ENCODE data around the gene RASSF1.

The RASSF1 gene

DNA sequence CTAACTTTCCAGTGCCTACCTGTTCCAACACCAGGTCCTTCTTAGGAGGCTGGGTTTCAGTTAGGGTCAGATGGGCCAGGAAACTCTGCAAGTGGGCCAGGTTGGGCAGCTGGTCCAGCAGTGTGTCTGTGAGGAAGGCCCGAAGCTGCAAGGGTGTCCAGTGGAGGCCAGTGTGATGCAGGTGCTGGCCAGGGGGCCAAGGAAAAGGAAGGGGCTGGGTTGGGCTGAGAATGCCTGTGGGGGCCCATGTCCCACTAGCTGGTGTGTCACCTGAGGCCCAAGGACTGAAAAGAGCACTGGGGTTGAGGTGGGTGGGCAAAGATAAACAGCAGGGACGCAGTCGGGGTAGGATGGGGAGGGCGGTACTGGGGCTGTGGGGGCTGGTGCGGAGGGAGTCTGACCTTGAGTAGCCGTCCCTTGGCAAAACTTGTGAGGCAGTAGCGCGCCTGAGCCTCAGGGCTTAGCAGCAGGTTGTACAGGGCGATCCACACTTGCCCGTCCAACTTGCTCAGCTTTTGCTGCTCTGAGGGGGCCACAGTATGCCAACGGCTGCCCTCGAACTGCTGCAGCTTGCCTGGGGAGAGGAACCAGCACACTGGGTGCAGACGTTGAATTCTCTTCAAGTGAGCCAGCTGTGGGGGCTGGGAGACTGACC, 1.5 kb upstream of the RASSF1 start:
- H3K27ac Mint-ChIP-seq, result no peak overlapping the region
- H3K4me3 Mint-ChIP-seq, result no peak overlapping the region
- peaks cover 40% of the 10 kb centered on the region for H3K4me1 Mint-ChIP-seq
- peaks cover 18% of the 10 kb centered on the region for H3K36me3 Mint-ChIP-seq (ENCODE audit: low read depth)
- no peak for ATAC-seq
- no peaks in the 10 kb centered on the region for H3K9me3 Mint-ChIP-seq
- no peaks in the 10 kb centered on the region for H3K27me3 Mint-ChIP-seq
- no peak for DNase-seq

DNA sequence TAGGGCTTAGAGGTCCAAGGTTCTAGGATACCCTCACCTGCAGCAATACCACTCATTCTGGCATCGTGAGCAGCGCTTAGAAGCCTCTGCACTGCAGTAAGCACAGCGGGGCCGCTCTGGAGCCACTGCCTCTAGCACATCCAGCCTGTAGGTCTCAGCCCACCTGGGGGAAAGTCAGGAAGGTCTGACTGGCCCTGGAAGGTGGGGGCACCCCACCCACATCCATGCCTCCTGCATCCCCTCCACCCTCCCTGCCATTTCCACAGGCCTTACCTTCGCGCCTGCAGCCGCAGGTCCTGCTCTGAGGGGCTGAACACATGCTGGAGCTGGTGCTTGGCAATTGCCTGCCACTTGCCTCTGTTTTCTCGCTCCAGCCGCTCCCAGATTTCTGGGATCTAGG, 901 bp upstream of the RASSF1 start:
- H3K4me3 Mint-ChIP-seq, result peak overlapping the region; percentile 98
- DNase-seq (no peak), ATAC-seq (no peak)
- no peaks in the 10 kb centered on the region for H3K27me3 Mint-ChIP-seq
- peaks cover 20% of the 10 kb centered on the region for H3K36me3 Mint-ChIP-seq (ENCODE audit: low read depth)
- peaks cover 40% of the 10 kb centered on the region for H3K4me1 Mint-ChIP-seq
- no peaks in the 10 kb centered on the region for H3K9me3 Mint-ChIP-seq
- no peak overlapping the region for H3K27ac Mint-ChIP-seq

DNA sequence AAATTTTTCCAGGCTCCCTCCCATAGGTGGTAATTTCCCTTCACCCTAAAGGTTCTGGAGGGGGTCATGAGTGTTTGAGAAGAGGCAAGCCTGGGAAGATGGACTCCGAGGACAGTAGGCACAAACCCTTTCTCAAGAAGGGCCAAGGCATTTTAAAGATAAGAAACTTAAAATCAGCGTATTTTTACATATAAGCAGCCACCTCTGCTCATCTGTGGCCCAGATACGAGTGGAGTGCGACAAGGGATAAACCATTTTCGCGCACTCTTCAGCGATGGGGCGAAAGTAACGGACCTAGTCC, 539 bp downstream of the RASSF1 start:
- Mint-ChIP-seq H3K36me3 (ENCODE audit: low read depth) (peaks cover 35% of the 10 kb centered on the region), H3K4me1 (peaks cover 47% of the 10 kb centered on the region), H3K4me3 (peak overlapping the region; percentile 98), H3K9me3 (no peaks in the 10 kb centered on the region), H3K27ac (peak overlapping the region; percentile 98), H3K27me3 (no peaks in the 10 kb centered on the region)
- DNase-seq (no peak), ATAC-seq (no peak)

DNA sequence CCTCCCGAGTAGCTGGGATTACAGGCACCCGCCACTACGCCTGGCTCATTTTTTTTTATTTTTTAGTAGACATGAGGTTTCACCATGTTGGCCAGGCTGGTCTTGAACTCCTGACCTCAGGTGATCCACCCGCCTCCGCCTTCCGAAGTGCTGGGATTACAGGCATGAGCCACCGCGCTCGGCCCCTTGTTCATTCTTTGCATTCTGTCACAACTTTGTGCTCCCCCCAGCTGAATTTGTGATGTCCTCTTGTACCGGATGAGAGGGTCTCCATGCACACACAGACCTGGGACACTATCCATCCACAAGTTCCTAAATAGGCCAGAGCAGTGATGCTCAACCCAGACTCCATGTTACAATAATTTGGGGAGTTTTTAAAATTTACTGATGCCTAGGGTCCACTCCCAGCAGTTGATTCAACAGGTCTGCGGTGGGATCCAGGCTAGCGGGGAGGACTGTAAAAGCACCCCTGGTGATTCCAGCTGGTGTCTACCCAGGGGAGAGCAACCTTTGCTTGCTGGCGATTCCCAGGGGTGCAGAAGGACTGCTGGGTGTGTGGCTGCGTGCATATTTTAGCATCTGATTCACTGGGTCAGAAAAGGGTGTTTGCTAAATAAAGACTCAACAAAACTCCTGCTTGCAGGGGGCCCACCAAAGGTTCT, 1.0 kb downstream of the RASSF1 start:
- Mint-ChIP-seq H3K9me3 (no peaks in the 10 kb centered on the region), H3K27ac (peak overlapping the region; percentile 98), H3K27me3 (no peaks in the 10 kb centered on the region), H3K4me3 (peak overlapping the region; percentile 98), H3K36me3 (ENCODE audit: low read depth) (peaks cover 37% of the 10 kb centered on the region), H3K4me1 (peaks cover 52% of the 10 kb centered on the region)
- no peak for DNase-seq
- no peak for ATAC-seq

DNA sequence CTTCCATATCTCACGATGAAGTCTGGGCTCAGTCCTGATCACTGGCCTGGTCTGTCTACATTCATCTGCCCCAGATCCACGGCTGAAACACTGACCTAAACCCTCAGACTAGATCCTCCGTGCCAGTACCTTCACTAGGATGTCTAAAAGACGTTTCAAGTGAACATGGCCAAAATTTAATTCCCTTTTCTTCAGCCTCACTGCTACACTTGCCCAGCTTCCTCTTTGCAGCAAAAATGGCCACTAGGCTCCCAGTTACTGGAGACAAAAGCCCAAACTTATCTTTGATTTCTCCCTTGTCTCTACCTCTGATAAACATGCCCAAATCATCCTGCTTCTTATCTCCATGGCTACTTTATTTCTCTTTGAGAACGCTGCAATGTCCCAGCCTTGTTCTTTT, 1.7 kb downstream of the RASSF1 start:
- peak overlapping the region; percentile 98 for H3K4me3 Mint-ChIP-seq
- H3K27ac Mint-ChIP-seq, result peak overlapping the region; percentile 98
- ATAC-seq (no peak), DNase-seq (no peak)
- H3K27me3 Mint-ChIP-seq, result no peaks in the 10 kb centered on the region
- no peaks in the 10 kb centered on the region for H3K9me3 Mint-ChIP-seq
- H3K36me3 Mint-ChIP-seq (ENCODE audit: low read depth), result peaks cover 44% of the 10 kb centered on the region
- peaks cover 58% of the 10 kb centered on the region for H3K4me1 Mint-ChIP-seq

DNA sequence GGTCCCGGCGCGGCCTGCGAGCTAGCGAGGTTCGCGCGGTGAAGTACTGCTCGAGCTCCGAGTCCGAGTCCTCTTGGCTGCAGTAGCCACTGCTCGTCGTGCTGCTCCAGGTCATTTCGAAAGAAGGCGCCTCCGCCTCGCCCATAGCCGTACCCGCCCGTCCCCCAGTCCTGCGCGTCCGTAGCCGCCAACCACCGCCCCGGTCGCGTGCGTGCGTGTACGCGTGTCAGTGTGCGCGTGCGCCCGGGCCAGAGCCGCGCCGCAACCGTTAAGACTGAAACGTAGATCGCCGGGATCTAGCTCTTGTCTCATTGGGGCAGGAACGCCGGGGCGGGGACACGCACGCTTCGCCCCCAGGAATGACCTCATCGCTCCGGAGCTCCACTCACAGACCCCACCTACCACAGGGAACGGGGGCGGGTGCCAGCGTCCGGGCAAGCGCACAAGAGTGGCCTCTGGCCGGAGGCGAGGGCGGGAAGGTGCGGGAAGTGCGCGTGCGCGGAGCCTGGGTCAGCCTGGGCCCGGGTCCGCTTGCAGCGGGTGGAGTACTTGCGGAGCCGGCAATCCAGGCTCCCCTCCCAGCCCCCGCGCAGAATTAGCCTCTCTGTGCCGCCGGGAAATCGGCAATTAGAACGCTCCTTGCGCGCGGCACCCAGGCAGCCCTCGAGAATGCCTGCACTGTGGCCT, 3.3 kb downstream of the RASSF1 start:
- Mint-ChIP-seq H3K4me1 (peaks cover 64% of the 10 kb centered on the region), H3K9me3 (no peaks in the 10 kb centered on the region), H3K27me3 (no peaks in the 10 kb centered on the region), H3K36me3 (ENCODE audit: low read depth) (peaks cover 54% of the 10 kb centered on the region), H3K4me3 (peak overlapping the region; percentile 98), H3K27ac (peak overlapping the region; percentile 98)
- peak; percentile 70 for ATAC-seq
- peak; percentile 98 for DNase-seq

DNA sequence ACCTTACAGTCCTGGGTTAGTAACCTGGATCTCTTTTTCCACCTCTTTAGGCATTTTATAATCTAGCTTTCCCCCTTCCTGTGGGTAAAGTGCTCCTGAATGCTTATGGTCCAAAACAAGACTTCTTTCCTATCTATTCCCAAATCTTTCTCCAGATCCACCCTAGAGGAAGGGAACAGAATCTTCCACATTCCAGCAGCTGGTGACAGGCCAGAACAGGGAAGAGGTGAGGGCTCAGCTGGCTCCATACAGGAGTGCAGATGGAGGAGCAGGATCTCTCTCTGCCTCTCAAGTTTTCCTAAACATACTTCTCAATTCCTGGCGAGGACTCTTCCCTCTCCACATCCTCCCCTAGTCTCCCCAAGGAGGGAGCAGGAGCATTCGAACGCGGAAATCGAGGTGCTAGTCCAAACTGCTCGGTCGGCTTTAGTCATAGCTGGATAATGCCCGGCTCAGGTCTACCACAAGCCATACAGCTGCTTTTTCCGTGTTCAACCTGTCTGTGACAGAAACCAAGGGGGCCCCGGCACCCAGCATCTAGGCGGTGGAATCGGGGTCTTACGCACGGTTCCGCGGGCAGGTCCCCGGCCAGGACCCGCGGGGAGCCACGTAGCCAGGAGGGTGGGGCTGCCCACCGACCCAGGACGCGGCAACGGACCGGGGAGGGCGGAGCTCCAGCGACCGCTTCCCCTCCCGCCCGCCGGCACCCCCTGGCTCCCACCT, 4.0 kb downstream of the RASSF1 start:
- DNase-seq (no peak), ATAC-seq (peak; percentile 21)
- peaks cover 56% of the 10 kb centered on the region for H3K36me3 Mint-ChIP-seq (ENCODE audit: low read depth)
- no peaks in the 10 kb centered on the region for H3K9me3 Mint-ChIP-seq
- H3K27ac Mint-ChIP-seq, result peak overlapping the region; percentile 98
- H3K4me1 Mint-ChIP-seq, result peaks cover 60% of the 10 kb centered on the region
- no peaks in the 10 kb centered on the region for H3K27me3 Mint-ChIP-seq
- H3K4me3 Mint-ChIP-seq, result peak overlapping the region; percentile 98

DNA sequence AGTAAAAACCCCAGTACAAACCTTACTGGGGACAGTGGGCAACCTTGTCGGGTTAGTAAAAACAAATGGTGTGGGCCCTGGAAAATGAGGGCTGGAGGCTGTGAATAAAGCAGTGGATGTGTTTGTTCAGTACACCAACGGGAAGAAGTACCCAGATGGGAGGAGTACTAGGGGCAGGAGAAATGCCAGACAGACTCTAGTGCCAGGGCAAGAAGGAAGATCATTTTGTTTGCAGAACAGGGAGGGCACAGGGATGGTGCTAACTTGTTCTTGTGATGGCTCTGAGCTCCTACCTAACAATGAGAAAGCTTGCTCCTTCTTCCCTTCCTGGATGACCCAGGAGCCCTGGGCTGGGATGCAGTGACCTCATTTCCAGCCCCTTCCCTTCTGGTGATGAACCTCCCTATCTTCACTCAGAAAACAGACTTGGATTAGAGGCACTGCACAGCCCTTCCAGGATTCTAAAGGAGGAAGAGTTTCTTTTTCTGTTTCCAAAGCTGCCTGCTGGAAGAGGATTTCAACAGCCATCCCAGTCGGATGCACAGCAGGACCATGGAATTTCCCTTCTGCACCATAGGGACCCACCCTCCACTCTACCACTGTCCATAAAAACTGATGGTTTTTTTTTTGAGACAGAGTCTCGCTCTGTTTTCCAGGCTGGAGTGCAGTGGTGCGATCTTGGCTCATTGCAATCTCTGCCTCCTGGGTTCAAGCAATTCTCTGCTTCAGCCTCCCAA, 6.1 kb downstream of the RASSF1 start:
- H3K36me3 Mint-ChIP-seq (ENCODE audit: low read depth), result peaks cover 66% of the 10 kb centered on the region

DNA sequence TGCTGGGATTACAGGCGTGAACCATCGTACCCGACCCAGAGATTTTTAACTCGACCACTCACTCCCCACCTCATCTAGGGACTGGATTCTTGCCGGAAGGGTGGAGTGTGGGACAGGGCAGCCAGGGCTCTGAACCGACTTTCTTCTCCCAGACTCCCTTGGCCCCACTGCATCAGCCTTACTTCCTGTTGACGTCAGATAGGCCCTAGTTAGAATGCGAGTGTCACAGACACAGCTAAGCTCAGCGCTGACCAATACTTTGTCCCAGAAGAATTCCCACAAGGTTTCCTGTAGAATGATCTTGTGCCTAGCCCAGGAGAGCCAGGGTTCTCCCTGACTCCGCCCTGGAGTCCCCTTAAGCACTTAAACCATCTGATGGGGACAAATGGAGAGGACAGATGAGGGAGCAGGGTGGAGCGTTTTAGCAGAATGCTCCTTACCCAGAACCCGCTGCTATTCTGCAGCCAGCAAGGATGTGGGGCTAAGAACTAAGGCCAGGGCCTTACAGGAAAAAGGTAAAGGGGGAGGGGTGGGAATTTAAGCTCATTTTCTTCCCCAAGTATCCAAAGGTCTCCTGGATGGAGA, 6.8 kb downstream of the RASSF1 start:
- Mint-ChIP-seq H3K27me3 (no peaks in the 10 kb centered on the region), H3K36me3 (ENCODE audit: low read depth) (peaks cover 61% of the 10 kb centered on the region), H3K9me3 (no peaks in the 10 kb centered on the region), H3K4me3 (peak overlapping the region; percentile 60), H3K4me1 (peaks cover 41% of the 10 kb centered on the region), H3K27ac (peak overlapping the region; percentile 98)
- DNase-seq (no peak), ATAC-seq (no peak)

More for the DNA sequence above, 6.1 kb downstream of the RASSF1 start:
- Mint-ChIP-seq H3K27me3 (no peaks in the 10 kb centered on the region), H3K4me3 (peak overlapping the region; percentile 60), H3K9me3 (no peaks in the 10 kb centered on the region), H3K4me1 (peaks cover 47% of the 10 kb centered on the region), H3K27ac (peak overlapping the region; percentile 98)
- no peak for ATAC-seq
- no peak for DNase-seq

DNA sequence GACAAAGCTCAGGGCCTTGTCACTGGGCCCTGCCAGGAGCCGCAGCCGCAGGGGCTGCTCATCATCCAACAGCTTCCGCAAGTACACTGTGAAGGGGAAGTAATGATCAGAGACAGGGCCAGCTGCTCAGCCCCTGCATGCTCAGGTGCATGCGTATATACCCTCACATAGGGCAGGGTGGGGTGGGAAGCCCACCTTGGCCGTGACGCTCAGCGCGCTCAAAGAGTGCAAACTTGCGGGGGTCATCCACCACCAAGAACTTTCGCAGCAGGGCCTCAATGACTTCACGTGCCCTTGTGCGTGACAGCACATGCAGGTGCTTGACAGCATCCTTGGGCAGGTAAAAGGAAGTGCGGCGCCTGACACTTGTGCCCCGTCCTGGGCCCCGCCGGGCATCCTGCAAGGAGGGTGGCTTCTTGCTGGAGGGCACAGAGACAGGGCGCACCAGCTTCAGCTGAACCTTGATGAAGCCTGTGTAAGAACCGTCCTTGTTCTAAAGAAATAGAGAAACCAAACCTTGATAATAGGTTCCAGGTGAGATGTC, 9.2 kb downstream of the RASSF1 start:
- ATAC-seq (no peak), DNase-seq (no peak)
- Mint-ChIP-seq H3K27me3 (no peaks in the 10 kb centered on the region), H3K36me3 (ENCODE audit: low read depth) (peaks cover 50% of the 10 kb centered on the region), H3K27ac (no peak overlapping the region), H3K9me3 (no peaks in the 10 kb centered on the region), H3K4me1 (peaks cover 46% of the 10 kb centered on the region), H3K4me3 (no peak overlapping the region)

DNA sequence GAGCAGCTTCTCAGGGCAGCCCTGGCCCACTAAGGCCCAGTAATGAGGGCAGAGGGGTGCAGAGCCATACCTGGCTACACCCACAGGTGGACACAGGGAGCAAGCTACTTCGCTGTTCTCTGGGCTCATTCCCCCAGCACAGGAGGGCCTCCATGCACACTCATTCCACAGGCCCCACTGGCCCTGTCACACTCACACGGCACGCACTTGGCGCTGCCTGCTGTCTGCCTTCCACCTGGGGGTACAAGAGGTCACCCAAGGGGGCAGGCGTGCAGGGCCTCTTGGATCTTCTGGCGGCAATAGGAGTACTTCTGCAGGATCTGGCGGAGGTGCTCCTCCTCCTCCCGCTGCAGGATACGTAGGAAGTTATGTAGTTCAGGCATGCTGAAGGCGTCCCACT, 10.3 kb downstream of the RASSF1 start:
- H3K27ac Mint-ChIP-seq, result no peak overlapping the region
- no peaks in the 10 kb centered on the region for H3K9me3 Mint-ChIP-seq
- peaks cover 38% of the 10 kb centered on the region for H3K36me3 Mint-ChIP-seq (ENCODE audit: low read depth)
- DNase-seq (no peak), ATAC-seq (no peak)
- H3K27me3 Mint-ChIP-seq, result no peaks in the 10 kb centered on the region
- peaks cover 38% of the 10 kb centered on the region for H3K4me1 Mint-ChIP-seq
- H3K4me3 Mint-ChIP-seq, result no peak overlapping the region

DNA sequence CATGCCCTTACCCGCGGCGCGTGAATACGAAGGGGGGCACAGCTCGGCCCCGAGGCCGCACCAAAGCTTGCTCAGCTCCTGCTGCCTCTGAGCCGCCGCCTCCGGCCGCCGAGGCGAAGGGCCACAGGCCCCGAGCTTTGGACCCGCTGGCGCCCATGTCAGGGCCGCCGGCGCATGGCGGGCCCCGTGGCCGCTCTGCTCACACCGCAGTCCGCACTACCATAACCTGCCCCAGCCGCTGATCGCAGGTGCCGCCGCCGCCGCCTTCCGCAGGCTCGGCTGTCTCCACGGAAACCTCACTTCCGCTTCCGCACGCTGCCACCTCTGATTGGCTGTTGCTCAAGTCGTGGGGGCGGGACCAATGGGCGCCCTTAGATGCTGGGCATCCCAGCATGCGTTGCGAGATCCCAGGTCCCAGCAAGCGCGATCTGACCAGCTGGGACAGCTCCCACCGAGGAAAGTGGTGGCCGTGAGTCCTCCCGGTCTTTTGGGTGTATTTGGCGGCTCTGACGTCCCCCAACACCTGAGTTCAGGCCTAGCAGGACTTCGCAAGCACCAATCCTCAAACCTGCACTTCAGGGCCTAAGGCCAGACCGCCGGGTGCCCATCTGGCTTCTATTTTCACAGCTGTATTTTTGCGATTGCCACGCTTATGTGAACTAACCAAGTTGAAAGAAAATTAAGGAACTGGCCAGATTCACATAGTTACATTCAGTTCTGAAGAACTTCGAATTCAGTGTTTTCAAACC, 12.5 kb downstream of the RASSF1 start, which contains the start of gene TUSC2:
Gene TUSC2, minus strand, starts transcription at position 281 of the 749 bp plus-strand sequence. Its CDS starts 124 bp downstream, at position 157.
- Mint-ChIP-seq H3K4me1 (peaks cover 19% of the 10 kb centered on the region), H3K36me3 (ENCODE audit: low read depth) (peaks cover 20% of the 10 kb centered on the region), H3K9me3 (no peaks in the 10 kb centered on the region), H3K4me3 (peak within 1 kb of the TSS; percentile 87), H3K27ac (peak within 1 kb of the TSS; percentile 89), H3K27me3 (no peaks in the 10 kb centered on the region)
- DNase-seq (peak; percentile 95), ATAC-seq (peak; percentile 89)

DNA sequence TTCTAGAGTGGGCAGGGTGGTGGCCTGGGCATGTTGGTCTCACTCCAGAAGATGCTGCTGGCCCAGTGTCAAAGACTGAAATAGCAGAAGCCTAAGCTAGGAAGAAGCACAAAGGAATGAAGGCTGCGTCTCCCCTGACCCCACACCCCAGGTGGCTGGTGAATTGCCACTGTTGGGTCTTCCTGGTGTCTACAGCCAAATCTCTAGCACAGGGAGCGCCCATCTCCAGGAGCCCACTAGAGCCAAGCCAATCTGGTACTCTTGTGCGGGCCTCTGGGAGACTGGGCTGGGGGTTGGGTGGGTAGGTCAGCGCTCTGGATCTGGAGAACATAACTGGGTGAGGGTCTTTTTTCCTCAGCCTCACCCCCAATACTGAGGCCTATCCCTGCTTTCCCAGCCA, 13.5 kb downstream of the RASSF1 start:
- Mint-ChIP-seq H3K36me3 (ENCODE audit: low read depth) (peaks cover 15% of the 10 kb centered on the region), H3K4me1 (peaks cover 19% of the 10 kb centered on the region), H3K27me3 (no peaks in the 10 kb centered on the region), H3K27ac (peak overlapping the region; percentile 69), H3K4me3 (peak overlapping the region; percentile 87), H3K9me3 (no peaks in the 10 kb centered on the region)
- no peak for ATAC-seq
- no peak for DNase-seq

Measured in activated naive CD8-positive, alpha-beta T cell treated with anti-CD3 and anti-CD28 coated beads, Interleukin-2, amount 50 U/mL, for 24 hours (primary cell).